ENCODE measurements around the gene GLCCI1.
"Not testable (repeated sequence)": the region's sequence is repeated elsewhere in the genome, so short reads cannot be mapped to it uniquely, and the experiment has no call there.

GLCCI1 gene

DNA sequence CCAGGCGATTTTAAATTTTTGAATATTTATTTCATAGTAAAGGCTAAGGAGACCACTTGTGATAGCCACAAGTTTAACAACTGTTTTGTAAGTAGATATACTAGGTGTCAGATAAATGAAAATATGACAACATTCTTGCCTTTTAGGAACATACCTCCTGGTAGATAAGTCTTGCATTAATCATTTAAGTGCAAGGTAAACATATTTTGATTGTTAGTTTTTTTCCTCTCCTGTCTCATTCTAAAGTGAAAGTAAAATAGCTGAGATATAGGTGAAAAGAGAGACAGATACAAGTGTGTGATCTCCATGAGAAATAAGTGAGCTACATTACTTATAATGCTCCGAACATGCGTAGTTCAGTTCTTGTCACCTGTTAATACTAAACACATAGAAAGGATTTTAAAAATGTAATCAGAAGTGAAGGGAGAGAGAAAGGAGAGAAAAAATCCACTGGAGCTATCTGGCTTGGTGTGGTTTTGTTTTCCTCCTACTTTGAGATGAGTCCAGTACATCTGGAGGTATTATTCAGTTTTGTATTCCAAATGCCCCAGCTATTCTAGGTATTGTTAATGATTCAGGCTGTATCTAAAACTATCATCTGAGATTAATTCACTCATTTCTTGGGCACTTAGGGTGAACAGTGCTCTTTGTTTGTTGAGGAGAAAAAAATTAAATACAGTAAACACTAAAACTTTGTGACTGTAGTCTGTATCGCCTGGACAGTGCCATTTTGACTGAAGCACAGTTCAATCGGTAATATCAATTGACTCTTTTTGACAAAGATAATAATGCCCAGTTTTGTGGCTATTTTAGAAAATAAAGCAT, 21.2 kb downstream of the GLCCI1 start:
- DNase-seq (ENCODE audit: low spot score), result no peak

DNA sequence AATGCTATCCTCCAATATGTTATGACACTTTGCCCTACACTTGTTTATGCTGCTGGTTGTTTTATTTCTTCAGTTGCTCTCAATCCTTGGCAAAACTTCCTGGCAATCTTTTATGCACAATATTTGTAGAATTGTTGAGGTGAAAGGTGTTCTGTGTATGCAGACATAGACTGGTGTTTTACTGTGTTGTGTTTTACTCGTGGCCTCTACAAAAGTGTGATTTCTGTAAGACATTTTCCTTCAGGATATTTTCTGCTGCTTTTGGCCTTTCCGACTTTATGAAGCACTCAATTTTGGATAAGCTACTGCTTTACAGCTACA, 21.8 kb downstream of the GLCCI1 start:
- no peak for DNase-seq (ENCODE audit: low spot score)

DNA sequence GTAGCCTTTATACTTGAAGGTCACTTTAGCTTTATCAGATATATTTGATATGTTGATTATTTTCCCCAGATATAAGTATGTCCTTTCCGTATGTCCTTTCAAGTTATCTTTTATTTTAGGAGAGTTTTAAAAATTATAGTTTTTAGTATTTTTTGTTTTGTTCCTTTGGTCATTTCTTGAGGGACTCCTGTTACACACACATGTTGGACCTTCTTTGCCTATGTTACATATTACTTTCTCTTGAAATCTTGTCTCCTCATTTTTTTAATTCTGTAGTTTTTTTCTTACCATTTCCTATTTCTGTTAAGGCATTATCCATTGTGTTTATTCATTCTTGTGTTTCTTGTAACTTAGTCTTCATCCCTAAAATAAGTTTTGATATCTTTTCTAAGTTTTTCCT, 23.9 kb downstream of the GLCCI1 start:
- DNase-seq (ENCODE audit: low spot score), result no peak

DNA sequence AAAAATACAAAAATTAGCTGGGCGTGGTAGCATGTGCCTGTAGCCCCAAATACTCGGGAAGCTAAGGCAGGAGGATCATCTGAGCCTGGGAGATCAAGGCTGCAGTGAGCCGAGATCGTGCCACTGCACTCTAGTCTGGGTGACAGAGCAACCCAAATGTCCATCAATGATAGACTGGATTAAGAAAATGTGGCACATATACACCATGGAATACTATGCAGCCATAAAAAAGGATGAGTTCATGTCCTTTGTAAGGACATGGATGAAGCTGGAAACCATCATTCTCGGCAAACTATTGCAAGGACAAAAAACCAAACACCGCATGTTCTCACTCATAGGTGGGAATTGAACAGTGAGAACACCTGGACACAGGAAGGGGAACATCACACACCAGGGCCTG, 26.8 kb downstream of the GLCCI1 start:
- DNase-seq (ENCODE audit: low spot score), result not testable (repeated sequence)

DNA sequence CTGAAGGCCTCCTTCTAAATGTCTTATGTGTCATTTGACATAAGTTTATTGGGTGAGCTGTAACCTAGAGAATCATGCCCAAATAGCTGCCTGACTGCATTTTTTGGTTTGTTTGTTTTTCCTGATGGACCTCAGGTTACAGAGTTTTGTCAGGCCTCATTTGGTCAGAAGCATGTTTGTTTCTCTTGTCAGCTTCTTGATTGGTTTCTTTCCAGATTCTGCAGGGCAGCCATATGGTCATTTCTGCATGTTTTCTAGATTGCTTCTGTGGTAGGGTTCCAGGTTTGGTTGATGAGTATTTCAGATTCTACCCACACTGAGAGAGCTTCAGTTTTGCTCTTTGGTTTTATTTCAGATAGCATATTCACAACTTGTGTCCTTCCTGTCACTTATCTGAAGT, 28.0 kb downstream of the GLCCI1 start:
- DNase-seq (ENCODE audit: low spot score), result no peak

DNA sequence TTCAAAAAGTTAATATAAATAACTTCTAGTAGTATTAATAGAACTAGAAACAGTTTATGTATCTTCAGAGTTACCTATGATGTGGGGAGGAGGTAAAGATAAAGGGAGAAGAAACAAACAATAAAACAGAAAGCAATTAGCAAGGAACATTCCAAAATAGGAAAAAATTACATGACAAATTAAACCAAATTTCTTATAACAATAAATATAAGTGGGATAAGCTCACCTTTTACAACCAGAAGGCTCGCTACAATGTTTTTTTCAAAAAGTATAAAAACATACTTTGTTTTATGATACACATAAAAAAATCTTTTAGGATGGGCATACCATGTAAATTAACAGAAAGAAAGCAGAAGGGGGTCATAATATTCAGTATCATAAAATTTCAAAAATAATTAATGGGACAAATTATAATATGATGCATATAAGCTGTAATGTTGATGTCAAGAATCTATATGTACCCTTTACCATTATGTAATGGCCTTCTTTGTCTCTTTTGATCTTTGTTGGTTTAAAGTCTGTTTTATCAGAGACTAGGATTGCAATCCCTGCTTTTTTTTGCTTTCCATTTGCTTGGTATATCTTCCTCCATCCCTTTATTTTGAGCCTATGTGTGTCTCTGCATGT, 31.8 kb downstream of the GLCCI1 start:
- DNase-seq (ENCODE audit: low spot score), result no peak

DNA sequence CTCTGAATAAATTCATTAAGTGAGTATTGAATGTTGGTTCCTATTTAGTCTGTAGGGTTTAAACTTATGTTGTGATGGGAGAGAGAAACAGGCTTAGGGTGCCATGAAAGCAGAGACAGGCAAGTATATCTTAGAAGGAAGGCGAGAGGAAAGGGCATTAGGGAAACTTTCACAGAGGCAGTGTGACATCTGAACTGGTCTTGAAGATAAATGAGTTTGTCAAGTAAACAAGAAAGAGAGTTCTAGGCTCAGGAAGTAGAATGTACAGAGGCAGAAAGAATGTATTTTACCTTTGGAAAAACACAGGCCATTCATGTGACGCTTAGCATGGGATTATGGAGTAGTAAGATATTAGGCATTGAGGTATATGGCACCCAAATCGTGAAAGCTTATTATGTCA, 34.5 kb downstream of the GLCCI1 start:
- DNase-seq (ENCODE audit: low spot score), result no peak

DNA sequence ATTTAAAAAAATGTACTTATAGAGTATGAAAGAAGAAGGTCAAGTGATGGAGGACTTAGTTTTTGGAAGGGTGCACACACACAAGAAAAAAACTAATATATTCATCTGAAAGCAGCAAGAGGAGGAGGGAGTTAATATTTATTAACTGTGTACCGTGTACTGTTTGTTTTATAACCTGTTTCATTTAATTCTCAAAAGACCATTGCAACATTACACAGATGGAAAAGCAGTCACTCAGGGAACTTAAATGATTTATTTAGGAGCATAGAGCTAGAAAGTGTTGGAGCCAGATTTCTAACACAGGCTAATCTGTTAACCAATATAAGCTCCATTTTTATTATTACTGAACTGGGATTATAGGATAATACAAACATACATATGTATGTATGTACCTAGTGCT, 36.7 kb downstream of the GLCCI1 start:
- no peak for DNase-seq (ENCODE audit: low spot score)

DNA sequence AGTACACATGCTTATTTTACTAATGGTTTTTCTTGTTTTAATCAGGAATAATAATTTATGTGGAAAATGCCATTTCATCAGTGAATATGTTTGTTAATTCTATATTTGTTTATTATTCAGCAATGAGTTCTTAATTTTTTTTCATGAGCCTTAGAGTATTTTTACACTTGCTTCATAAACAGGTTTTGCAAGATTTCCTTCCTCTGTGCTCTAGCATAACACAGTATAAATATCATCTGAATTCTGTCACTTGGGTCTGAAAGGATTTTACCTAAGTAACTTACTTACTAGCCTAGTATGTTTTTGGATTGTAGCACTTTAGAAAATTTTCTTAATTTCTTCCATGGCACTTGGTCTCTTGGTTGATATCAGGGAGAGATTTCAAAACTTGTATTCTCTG, 45.8 kb downstream of the GLCCI1 start:
- no peak for DNase-seq (ENCODE audit: low spot score)

DNA sequence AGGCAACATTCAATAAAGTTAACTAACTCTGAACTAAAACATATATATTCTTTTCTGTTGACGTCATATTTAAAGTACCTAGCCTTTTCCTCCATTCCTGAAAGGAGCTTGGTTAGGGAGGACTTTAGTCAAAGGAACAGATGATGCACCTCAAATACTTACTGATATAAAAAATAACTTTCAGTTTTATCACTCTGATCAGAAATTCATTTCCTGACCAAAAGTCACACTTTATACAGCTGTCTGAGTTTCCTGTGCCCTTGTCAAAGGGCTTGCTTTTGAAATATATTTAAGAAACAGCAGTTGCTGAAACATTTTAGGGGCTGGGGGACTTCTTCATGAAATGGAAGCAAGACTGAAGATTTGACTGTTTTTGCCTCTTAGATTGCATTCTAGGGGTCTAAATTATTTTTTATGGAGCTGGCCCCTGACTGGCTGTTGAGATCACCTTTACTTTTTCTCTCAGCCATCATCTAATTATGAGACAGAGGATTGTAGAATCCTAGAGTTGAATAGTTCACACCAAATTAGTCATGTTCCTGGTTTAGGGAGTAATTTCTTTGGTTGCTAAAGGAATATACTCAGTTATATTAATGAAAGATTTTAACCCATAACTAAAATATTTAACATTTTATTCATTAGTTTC, 46.6 kb downstream of the GLCCI1 start:
- no peak for DNase-seq (ENCODE audit: low spot score)

DNA sequence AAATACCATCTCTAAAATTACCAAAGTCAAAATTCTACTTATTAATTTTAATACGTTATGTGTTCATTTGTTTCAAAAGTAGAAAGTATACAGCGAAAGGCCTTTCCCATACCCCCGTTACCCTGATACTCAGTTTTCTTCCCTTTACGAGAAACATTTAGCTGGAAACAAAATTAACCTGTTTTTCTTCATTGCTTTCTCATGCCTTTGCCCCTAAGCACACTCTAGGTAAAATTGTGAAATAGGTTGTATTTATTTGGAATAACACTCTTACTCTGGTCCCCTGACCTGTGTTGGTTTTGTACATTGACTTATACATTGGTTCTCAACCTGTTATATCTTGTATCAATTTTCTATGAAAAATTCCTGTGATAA, 47.1 kb downstream of the GLCCI1 start:
- no peak for DNase-seq (ENCODE audit: low spot score)

DNA sequence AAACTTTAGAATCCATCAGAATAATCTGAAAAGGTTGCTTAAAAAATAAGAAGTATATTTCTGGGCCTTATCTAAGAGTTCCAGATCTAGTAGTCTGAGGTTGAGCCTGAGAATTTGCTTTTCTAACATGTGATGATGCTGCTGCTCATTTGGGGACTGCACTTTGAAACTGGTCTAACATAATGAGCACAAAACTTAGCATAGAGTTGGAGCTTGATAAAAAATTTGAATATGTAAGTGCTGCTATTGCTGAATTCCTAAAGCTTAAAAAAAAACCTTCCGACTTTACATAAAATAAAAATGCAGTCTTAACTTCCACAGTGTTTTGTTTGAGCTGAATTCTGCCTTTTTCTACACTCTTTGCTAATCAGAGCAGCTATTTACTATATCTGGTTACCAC, 48.8 kb downstream of the GLCCI1 start:
- DNase-seq (ENCODE audit: low spot score), result no peak

DNA sequence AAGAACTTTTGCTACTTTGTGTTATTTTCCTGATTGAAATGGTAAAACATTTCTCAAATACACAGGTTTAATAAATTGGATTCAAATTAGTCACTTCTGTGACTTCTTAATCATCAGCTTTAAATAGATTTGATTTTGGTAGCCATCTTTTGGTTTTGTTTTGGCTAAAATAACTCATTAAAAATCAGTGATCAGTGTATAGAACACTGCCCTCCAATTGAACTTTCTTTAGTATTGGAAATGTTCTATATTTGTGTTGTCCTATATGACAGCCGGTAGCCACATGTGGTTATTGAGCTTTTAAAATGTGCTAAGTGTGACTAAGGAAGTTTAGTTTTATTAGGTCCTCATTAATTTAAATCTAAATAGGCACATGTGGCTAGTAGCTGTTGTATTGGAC, 50.4 kb downstream of the GLCCI1 start:
- no peak for DNase-seq (ENCODE audit: low spot score)

DNA sequence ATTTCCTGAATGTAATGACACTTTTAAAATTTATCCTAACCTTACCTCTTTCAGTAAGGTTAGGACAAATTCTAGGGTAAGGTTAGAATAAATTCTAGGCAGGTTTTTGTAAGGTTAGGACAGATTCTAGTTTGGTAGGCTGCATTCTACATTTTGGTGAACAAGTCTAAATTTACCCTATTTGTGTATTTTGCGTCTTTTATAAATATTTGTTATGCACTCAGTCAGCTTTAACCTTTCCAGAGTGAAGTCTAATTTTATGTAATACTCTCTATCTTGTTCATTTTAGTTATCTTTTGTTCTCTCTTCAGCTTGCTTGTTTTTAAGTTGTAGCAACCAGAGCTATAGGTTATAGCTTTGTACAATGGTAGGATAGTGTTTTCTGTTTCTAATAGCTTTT, 54.0 kb downstream of the GLCCI1 start:
- DNase-seq (ENCODE audit: low spot score), result no peak

DNA sequence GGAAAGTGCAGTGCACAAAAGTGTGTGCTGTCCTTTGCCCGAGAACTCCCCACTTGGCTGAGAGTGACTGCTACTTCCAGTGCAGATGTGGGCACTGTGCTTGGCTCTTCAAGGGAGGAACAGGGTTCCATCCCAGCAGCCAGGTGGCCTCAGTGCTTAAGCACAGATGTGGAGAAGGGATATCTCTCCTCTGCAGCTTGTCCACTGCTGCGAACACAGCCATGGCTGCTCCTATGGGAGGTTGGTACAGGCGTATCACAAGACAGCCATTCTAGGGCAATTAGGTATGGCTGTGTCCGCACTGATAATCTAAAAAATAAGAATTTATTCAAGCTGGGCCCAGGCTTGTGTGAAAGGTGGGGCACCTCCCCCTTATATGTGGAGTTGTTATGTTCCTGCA, 66.6 kb downstream of the GLCCI1 start:
- DNase-seq (ENCODE audit: low spot score), result no peak

DNA sequence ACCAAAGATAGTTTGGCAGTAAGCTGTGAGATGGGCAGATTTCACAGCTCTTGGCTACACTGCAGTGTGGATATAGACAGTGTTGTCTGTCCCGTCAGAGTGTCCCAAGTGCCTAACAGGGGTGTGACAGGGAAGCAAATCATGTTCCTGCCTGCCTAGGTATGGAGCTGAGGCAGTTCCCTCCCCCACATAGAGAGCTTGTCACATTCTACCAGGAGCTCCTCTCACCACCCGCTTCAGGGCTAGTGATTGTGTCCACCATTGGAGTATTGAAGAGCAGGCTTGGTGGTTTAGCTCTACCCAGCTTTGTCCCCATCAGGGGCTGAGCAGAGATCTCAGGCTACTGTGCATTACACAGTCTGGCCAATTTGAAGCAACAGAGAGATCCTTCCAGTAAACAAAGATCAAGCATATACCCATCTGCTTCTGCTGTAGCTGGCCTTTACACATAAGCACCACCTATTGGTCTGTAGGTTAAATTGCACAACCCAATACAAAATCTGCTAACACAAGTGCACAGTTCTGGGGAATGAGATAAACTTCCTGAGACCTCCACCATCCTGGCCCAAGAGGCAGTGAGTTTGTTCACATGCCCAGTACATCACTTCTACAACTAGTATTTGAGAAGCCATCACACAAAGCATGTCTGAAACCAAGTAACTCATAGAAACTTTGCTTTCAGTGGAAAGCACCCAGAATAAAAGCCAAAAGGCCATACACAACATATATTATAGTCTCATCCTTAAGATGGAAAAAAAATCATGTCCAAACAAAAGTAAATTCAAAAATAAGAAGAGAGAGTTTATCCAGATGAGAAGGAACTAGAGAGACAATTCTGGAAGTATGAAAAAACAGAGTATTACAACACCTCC, 67.3 kb downstream of the GLCCI1 start:
- DNase-seq (ENCODE audit: low spot score), result no peak

DNA sequence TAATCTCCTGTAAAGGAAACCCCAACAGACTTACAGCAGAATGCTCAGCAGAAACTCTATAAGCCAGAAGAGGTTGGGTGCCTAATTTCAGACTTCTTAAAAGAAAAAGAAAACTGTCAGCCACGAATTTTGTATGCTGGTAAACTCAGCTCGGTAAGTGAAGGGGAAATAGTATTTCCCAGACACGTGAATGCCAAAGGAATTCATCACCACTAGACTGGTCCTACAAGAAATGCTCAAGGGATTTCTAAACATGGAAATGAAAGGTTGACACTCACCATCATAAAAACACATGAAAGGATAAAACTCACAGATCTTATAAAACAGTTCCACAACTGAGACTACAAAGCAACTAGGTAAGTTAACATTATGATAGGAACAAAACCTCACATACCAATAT, 68.6 kb downstream of the GLCCI1 start:
- DNase-seq (ENCODE audit: low spot score), result no peak

DNA sequence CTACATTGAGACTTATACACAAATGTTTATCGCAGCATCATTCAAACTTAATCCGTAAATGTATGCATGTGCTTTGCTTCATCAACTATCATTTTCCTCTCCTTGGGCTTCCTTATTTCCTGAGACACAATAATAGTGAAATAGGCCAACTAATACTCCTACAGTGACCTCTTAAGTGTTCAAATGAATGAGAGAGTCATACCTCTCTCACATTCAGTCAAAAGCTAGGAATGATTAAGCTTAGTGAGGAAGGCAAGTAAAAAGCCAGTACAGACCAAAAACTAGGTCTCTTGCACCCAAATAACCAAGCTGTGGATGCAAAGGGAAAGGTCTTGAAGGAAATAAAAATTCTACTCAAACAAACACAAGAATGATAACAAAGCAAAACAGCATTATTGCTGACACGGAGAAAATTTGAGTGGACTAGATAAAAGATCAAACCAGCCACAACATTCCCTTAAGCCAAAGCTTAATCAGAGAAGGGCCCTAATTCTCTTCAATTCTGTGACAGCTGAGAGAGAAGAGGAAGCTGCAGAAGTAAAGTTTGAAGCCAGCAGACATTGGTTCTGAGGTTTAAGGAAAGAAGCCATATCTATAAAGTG, 72.3 kb downstream of the GLCCI1 start:
- no peak for DNase-seq (ENCODE audit: low spot score)

DNA sequence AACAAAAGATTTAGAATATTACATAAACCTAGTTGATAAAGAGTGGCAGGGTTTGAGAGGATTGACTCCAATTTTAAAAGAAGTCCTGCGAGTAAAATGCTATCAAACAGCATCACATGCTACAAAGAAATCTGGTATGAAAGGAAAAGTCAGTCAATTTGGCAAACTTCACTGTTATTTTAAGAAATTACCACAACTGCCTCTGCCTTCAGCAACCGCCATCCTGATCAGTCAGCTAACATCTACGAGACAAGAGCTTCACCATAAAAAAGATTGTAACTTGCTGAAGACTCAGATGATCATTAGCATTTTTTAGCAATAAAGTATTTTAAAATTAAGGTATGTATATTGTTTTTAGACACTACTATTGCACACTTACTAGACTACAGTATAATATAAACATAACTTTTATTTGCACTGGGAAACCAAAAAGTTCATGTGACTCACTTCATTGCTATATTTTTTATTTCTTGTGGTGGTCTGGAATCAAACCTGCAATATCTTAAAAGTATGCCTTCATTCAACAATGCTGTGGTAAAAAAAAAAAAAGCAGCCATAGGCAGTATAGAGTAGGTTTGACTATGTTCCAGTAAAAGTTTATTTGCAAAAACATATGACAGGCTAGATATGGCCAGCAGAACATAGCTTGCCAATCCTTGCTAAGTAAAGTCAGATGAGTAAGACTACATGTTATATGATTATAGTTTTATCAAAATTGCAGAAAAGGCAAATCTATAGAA, 74.4 kb downstream of the GLCCI1 start:
- DNase-seq (ENCODE audit: low spot score), result no peak

DNA sequence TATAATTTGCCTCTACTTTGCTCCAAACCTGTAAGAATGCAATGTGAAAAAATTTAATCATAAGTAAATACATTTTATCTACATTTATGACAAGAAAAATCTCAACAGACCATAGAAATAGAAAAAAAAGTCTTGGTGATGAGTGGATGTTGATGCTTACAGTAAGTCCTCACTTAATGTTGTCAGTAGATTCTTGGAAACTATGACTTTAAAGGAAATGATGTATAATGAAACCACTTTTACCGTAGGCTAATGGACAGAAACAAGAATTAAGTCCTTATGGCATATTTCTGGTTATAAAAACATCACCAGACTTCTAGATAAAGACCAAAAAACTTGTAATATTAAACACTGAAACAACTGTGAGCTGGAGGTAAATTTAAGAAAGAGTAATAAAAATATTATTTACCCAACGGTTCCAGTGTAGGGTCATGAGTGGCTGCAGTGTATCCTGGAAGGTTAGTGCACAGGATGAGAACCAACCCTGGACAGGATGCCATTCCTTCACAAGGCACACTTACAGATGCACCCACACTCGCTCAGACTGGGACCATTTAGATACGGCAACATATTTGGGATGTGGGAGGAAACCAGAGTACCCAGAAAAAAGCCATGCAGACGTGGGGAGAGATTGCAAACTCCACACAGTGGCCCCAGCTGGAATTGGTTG, 76.3 kb downstream of the GLCCI1 start:
- no peak for DNase-seq (ENCODE audit: low spot score)

DNA sequence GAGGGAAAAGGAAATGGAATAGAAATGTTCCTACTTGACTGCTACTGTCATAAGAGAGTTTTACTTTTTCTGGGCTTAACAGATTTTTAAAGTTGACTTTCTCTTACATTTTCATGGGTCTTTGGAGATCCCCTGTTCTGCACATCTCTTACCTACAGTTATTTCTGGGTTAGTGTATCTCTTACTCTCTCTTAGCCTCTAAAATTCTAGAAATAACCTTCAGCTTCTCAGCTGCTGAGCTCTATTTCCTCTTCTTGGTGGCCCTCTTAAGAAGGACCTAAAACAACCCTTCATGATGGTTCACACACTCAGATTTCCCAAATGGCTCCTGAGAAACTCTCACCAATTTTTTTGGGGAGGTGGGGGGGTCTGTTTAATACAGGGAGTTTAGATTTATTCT, 79.5 kb downstream of the GLCCI1 start:
- DNase-seq (ENCODE audit: low spot score), result not testable (repeated sequence)
